HEK293T (cell line): ENCODE measurements around the gene RNU7-1.

ENCODE experiments used
- BHLHE40 ChIP-seq: fragments of 450-650 bp; IDR thresholded peaks from 2 replicates; pipeline ENCODE4 v1.6.1; 2016; ENCODE audit warnings: mild to moderate bottlenecking, moderate library complexity, borderline replicate concordance
- CTBP1 ChIP-seq: fragments of 450-650 bp; IDR thresholded peaks from 2 replicates; pipeline ENCODE4 v1.6.1; 2016; ENCODE audit warnings: borderline replicate concordance
- ELF4 ChIP-seq: fragments of 450-650 bp; IDR thresholded peaks from 2 replicates; pipeline ENCODE4 v1.6.1; 2017; ENCODE audit warnings: antibody characterized with exemption
- FOXM1 ChIP-seq: fragments of 450-650 bp; IDR thresholded peaks from 2 replicates; pipeline ENCODE4 v1.6.1; 2017; ENCODE audit warnings: mild to moderate bottlenecking, borderline replicate concordance
- HDGF ChIP-seq: fragments of 450-650 bp; IDR thresholded peaks from 2 replicates; pipeline ENCODE4 v1.6.1; 2017; ENCODE audit warnings: antibody characterized with exemption, borderline replicate concordance
- L3MBTL2 ChIP-seq: fragments of 450-650 bp; conservative IDR thresholded peaks from 2 replicates; pipeline ENCODE4 v1.6.1; 2016; ENCODE audit warnings: mild to moderate bottlenecking
- LEF1 ChIP-seq: fragments of 450-650 bp; IDR thresholded peaks from 2 replicates; pipeline ENCODE4 v1.6.1; 2017; ENCODE audit warnings: mild to moderate bottlenecking, borderline replicate concordance
- PKNOX1 ChIP-seq: fragments of 450-650 bp; IDR thresholded peaks from 2 replicates; pipeline ENCODE4 v1.6.1; 2016
- SP1 ChIP-seq: fragments of 450-650 bp; IDR thresholded peaks from 2 replicates; pipeline ENCODE4 v1.6.1; 2017
- SUZ12 ChIP-seq: fragments of 450-650 bp; IDR thresholded peaks from 2 replicates; pipeline ENCODE4 v1.6.1; 2016; ENCODE audit warnings: mild to moderate bottlenecking
- TARDBP ChIP-seq: fragments of 450-650 bp; IDR thresholded peaks from 2 replicates; pipeline ENCODE4 v1.6.1; 2016

- TF ChIP-seq TARDBP = no peak
- TF ChIP-seq FOXM1 = no peak
- no peak for TF ChIP-seq SP1
- TF ChIP-seq ELF4 = no peak
- TF ChIP-seq BHLHE40 = no peak
- TF ChIP-seq SUZ12 = no peak
- TF ChIP-seq PKNOX1 = no peak
- TF ChIP-seq CTBP1 = no peak
- TF ChIP-seq HDGF = no peak
- TF ChIP-seq LEF1 = no peak
- TF ChIP-seq L3MBTL2 = no peak
These were observed 4.0 kb downstream of the RNU7-1 start for GRCh38 chr12:6947615-6948014.
